K562 (cell line): ENCODE results near the gene KRT36.

Source experiments
- CTCF ChIP-seq, 3 experiments: IDR thresholded peaks in 2 of 3; conservative IDR thresholded peaks in 1 of 3; 2 replicates each; pipeline ENCODE4 v1.5.1; 2011 to 2012; ENCODE audit warnings: low read length in 3 of 3, mild to moderate bottlenecking in 3 of 3, control low read depth in 2 of 3, improper control_type of control experiment in 1 of 3, inconsistent platforms in 1 of 3, low read depth in 1 of 3, mixed read lengths in 1 of 3, moderate library complexity in 1 of 3; ENCODE audit not compliant: insufficient read depth in 2 of 3
- DACH1 ChIP-seq: fragments of 450-650 bp; IDR thresholded peaks from 2 replicates; pipeline ENCODE4 v1.6.1; 2018; ENCODE audit not compliant: partially characterized antibody
- EZH2 ChIP-seq: IDR thresholded peaks from 2 replicates; pipeline ENCODE4 v1.6.1; 2012; ENCODE audit warnings: low read depth, mild to moderate bottlenecking, inconsistent platforms, low read length, borderline replicate concordance
- HDAC6 ChIP-seq: IDR thresholded peaks from 2 replicates; pipeline ENCODE4 v1.6.1; 2012; ENCODE audit warnings: low read depth, mild to moderate bottlenecking, control low read depth, inconsistent platforms, low read length, moderate library complexity
- NFRKB ChIP-seq: fragments of 450-650 bp; IDR thresholded peaks from 2 replicates; pipeline ENCODE4 v1.6.1; 2016; ENCODE audit warnings: low read depth
- PRDM10 ChIP-seq: fragments of 450-650 bp; IDR thresholded peaks from 2 replicates; pipeline ENCODE4 v1.6.1; 2018; ENCODE audit not compliant: partially characterized antibody
- PREB ChIP-seq: sonication (generic); formaldehyde crosslinking; IDR thresholded peaks from 2 replicates; pipeline ENCODE4 v1.8.1; 2023; ENCODE audit warnings: mild to moderate bottlenecking, missing genetic modification reagents
- RAD51 ChIP-seq: fragments of 450-650 bp; IDR thresholded peaks from 2 replicates; pipeline ENCODE4 v1.7.1; 2016; ENCODE audit warnings: low read depth, mild to moderate bottlenecking, borderline replicate concordance
- RUNX1 ChIP-seq: sonication (generic); IDR thresholded peaks from 2 replicates; pipeline ENCODE4 v1.6.1; 2016; ENCODE audit warnings: antibody characterized with exemption, low read depth
- SIX5 ChIP-seq, 2 experiments: IDR thresholded peaks; 2 replicates each; pipeline ENCODE4 v1.6.1; 2011; ENCODE audit warnings: low read length in 2 of 2, borderline replicate concordance in 1 of 2, low read depth in 1 of 2, mild to moderate bottlenecking in 1 of 2, moderate library complexity in 1 of 2; ENCODE audit not compliant: insufficient read depth in 1 of 2
- UBTF ChIP-seq, 2 experiments: IDR thresholded peaks; 2 replicates each; pipeline ENCODE4 v1.6.1; 2012; ENCODE audit warnings: improper control_type of control experiment in 2 of 2, low read depth in 2 of 2, low read length in 2 of 2, borderline replicate concordance in 1 of 2
- ZNF121 ChIP-seq: sonication (generic); formaldehyde crosslinking; conservative IDR thresholded peaks from 2 replicates; pipeline ENCODE4 v1.8.0; 2022; ENCODE audit warnings: missing genetic modification reagents
- ZNF830 ChIP-seq: fragments of 250-450 bp; sonication (Bioruptor Pico); IDR thresholded peaks from 2 replicates; pipeline ENCODE4 v1.5.0; 2021; ENCODE audit warnings: mild to moderate bottlenecking

- TF ChIP-seq UBTF (IDR thresholded peaks at IDR 0.05; ENCODE audit: borderline replicate concordance in 1 of 2, low read depth in 2 of 2, low read length in 2 of 2) = no peak
- TF ChIP-seq CTCF (IDR thresholded peaks at IDR 0.05 in 2 of 3, conservative IDR thresholded peaks at IDR 0.05 in 1 of 3; ENCODE audit: insufficient read depth in 2 of 3, low read depth in 1 of 3, low read length in 3 of 3) = no peak
- TF ChIP-seq RAD51 = no peak
- no peak for TF ChIP-seq HDAC6
- TF ChIP-seq DACH1 = no peak
- no peak for TF ChIP-seq PRDM10
- TF ChIP-seq ZNF121 (CRISPR knock-in tag) = no peak
- TF ChIP-seq RUNX1 = no peak
- TF ChIP-seq PREB (CRISPR knock-in tag) = no peak
- TF ChIP-seq SIX5 (IDR thresholded peaks at IDR 0.05; ENCODE audit: borderline replicate concordance in 1 of 2, insufficient read depth in 1 of 2, low read depth in 1 of 2, low read length in 2 of 2) = no peak
- TF ChIP-seq NFRKB = no peak
- no peak for TF ChIP-seq EZH2
- TF ChIP-seq ZNF830 (CRISPR knock-in tag) = no peak
Measured at GRCh38 chr17:41444186-41444585, 45.5 kb downstream of the KRT36 start.
